HCT116 (cell line): ENCODE results near the gene ALKBH4. TPM values are rescaled to one million over a fixed set of nuclear protein-coding genes. Genes with fewer than 3 reads are reported as not detected.
"Not testable (repeated sequence)": the region's sequence is repeated elsewhere in the genome, so short reads cannot be mapped to it uniquely, and the experiment has no call there.

ENCODE experiments used
- ATAC-seq: fragments of 200-7000 bp; cut with Tn5 transposase; 2 replicates; pipeline ENCODE4 v1.9.1; 2020; ENCODE audit warnings: mild to moderate bottlenecking, moderate library complexity
- BruUV-seq: library from RNA; stranded (reverse); fragments of 400-500 nt; replicated peaks from 2 replicates; lab custom pipeline; 2021; lab: Mats Ljungman, UMichigan
- CTCF ChIA-PET: fragments of 300-600 bp; sonication (Branson Sonifier 250); formaldehyde crosslinking; loops from one replicate; lab custom pipeline; 2021; ENCODE audit warnings: antibody characterized with exemption; lab: Charles Lee
- POLR2A ChIA-PET: fragments of 300-600, 350-600 bp; sonication (Branson Sonifier 250); formaldehyde crosslinking; loops from one replicate; lab custom pipeline; 2021; ENCODE audit warnings: antibody characterized with exemption; lab: Charles Lee
- RAD21 ChIA-PET, 2 experiments: fragments of 300-600 bp; sonication (Branson Sonifier 250); formaldehyde crosslinking; loops; one replicate each; lab custom pipeline; 2023; ENCODE audit warnings: low total read pairs in 2 of 2; ENCODE audit not compliant: uncharacterized antibody in 2 of 2, unreplicated experiment in 2 of 2, low non-redundant PET in 1 of 2; lab: Charles Lee
- DNase-seq: peaks from one replicate; pipeline ENCODE4 v3.0.0-alpha.2; 2010; ENCODE audit warnings: low read depth, low spot score
- H2AFZ ChIP-seq: fragments of 200-600 bp; shearing (Covaris generic), sonication (generic); 2 replicates; pipeline ENCODE4 v1.6.1; 2017; ENCODE audit warnings: low read depth, mixed run types, mixed read lengths, antibody characterized with exemption, low read length; ENCODE audit not compliant: poor library complexity, severe bottlenecking
- H3K27ac ChIP-seq: 2 replicates; pipeline ENCODE4 v1.5.1; 2012; ENCODE audit warnings: low read depth, low read length
- H3K27me3 ChIP-seq: fragments of 200-600 bp; sonication (generic); 2 replicates; pipeline ENCODE4 v1.6.1; 2016; ENCODE audit warnings: mixed run types, low read length, mixed read lengths; ENCODE audit not compliant: insufficient read depth
- H3K36me3 ChIP-seq, 2 experiments: fragments of 200-500 bp in 1 of 2; fragments of 200-600 bp in 1 of 2; sonication (Bioruptor generic) in 1 of 2; sonication (generic) in 1 of 2; 2 replicates each; pipeline versions ENCODE4 v1.5.1 to v1.6.1; 2014 to 2016; ENCODE audit warnings: low read length in 2 of 2, inconsistent platforms in 1 of 2, mixed read lengths in 1 of 2, mixed run types in 1 of 2; ENCODE audit not compliant: insufficient read depth in 2 of 2, control insufficient read depth in 1 of 2
- H3K4me1 ChIP-seq, 2 experiments: fragments of 200-600 bp in 1 of 2; sonication (generic) in 1 of 2; 2 replicates each; pipeline versions ENCODE4 v1.5.1 to v1.6.1; 2012 to 2017; ENCODE audit warnings: low read length in 2 of 2, inconsistent platforms in 1 of 2, mild to moderate bottlenecking in 1 of 2, mixed read lengths in 1 of 2, mixed run types in 1 of 2, moderate library complexity in 1 of 2; ENCODE audit not compliant: insufficient read depth in 2 of 2, control insufficient read depth in 1 of 2
- H3K4me2 ChIP-seq: fragments of 200-600 bp; sonication (generic); 2 replicates; pipeline ENCODE4 v1.6.1; 2017; ENCODE audit warnings: mixed run types, low read length, mixed read lengths
- H3K4me3 ChIP-seq, 2 experiments: fragments of 200-600 bp in 1 of 2; sonication (generic) in 1 of 2; replicated peaks in 1 of 2; 2 replicates each; pipeline ENCODE4 v1.5.1; 2011 to 2016; ENCODE audit warnings: low read length in 2 of 2, control low read depth in 1 of 2, low read depth in 1 of 2, mild to moderate bottlenecking in 1 of 2, mixed read lengths in 1 of 2, mixed run types in 1 of 2
- H3K79me2 ChIP-seq: fragments of 200-600 bp; sonication (generic); 2 replicates; pipeline ENCODE4 v1.6.1; 2017; ENCODE audit warnings: mild to moderate bottlenecking, mixed run types, low read length, moderate library complexity, mixed read lengths; ENCODE audit not compliant: insufficient read depth
- H3K9ac ChIP-seq: fragments of 200-600 bp; sonication (generic); 2 replicates; pipeline ENCODE4 v1.6.1; 2016; ENCODE audit warnings: low read length, mixed read lengths
- H3K9me2 ChIP-seq: fragments of 200-600 bp; sonication (generic), shearing (Covaris generic); 2 replicates; pipeline ENCODE4 v1.6.1; 2017; ENCODE audit warnings: mixed run types, mild to moderate bottlenecking, moderate library complexity; ENCODE audit not compliant: insufficient read depth
- H3K9me3 ChIP-seq, 2 experiments: fragments of 200-500 bp in 1 of 2; fragments of 200-600 bp in 1 of 2; sonication (Bioruptor generic) in 1 of 2; sonication (generic) in 1 of 2; 2 replicates each; pipeline ENCODE4 v1.6.1; 2014 to 2017; ENCODE audit warnings: low read length in 2 of 2, mixed read lengths in 2 of 2, inconsistent platforms in 1 of 2, low read depth in 1 of 2, mild to moderate bottlenecking in 1 of 2, mixed run types in 1 of 2, moderate library complexity in 1 of 2; ENCODE audit not compliant: control insufficient read depth in 1 of 2, insufficient read depth in 1 of 2
- H4K20me1 ChIP-seq: fragments of 200-600 bp; sonication (generic), shearing (Covaris generic); 2 replicates; pipeline ENCODE4 v1.6.1; 2017; ENCODE audit warnings: mixed run types, mild to moderate bottlenecking, moderate library complexity; ENCODE audit not compliant: insufficient read depth
- intact Hi-C: fragments of 100-400 bp; cut with micrococcal nuclease; formaldehyde crosslinking; loops from 2 replicates; pipeline ENCODE4 v1.10.0; 2022
- total RNA-seq: library from RNA; stranded (reverse); gene quantifications from one replicate; pipeline ENCODE4 v1.2.1, GENCODE V29; 2021; ENCODE audit not compliant: unreplicated experiment

Gene ALKBH4
- total RNA-seq, 1 experiment from 2014 or later: 14.9 TPM

DNA sequence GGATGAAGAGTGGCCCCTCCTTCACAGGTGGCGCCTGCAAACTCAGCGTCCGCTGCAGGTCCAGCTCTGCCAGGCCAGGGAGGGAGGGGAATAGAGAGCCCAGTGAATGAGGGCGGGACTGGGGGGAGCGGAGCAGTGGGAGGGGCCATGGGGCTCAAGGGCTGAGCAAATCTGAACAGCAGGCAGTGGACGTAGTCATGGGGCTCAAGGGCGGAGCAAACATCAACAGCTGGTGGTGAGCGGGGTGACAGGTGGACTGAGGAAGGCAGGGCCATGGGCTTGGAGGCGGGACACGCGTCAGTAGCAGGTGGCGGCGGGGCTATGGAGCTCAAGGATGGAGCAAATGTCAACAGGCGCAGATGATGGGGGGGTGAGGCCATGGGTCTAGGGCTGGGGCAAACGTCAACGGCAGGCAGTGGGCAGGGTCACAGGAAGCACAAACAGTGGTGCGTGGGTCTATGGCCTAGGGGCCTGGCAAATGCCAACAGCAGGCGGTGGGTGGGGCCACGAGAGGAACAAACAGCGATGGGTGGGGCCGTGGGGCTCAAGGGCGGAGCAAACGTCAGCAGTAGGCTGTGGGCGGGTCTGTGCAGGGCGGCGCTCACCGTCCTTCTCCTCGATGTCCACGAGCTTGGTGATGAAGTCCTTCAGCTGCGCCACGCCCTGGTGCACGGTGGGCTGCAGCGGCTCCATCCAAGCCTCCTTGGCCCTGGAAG lies 28.7 kb upstream of the ALKBH4 start:
- H2AFZ ChIP-seq, H3K4me3 ChIP-seq, POLR2A ChIA-PET, H3K4me1 ChIP-seq, H4K20me1 ChIP-seq, H3K36me3 ChIP-seq, H3K9ac ChIP-seq, CTCF ChIA-PET, intact Hi-C loops, H3K79me2 ChIP-seq, DNase-seq, H3K27me3 ChIP-seq, BruUV-seq, H3K27ac ChIP-seq, H3K9me3 ChIP-seq, H3K9me2 ChIP-seq, RAD21 ChIA-PET, H3K4me2 ChIP-seq: not testable (repeated sequence)
- ATAC-seq: peak; percentile 61

DNA sequence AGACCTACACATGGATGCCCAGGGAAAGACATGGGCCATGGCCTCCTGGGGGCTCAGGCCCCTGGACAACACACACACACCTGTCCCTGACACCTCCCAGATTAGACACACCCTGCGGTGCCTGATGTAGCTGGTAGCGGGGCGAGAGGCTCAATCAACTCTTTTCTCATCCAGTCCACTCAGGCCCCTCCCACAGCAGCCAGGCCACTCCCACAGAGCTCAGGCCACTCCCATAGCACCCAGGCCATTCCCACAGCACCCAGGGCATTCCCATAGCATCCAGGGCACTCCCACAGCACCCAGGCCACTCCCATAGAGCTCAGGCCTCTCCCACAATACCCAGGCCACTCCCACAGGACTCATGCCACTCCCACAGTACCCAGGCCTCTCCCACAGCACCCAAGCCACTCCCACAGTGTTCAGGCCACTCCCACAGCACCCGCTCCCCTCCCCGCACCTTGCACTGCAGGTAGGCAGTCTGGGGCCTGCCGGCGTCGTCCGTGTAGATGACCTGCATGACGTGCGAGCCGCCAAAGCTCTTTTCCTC lies 25.9 kb upstream of the ALKBH4 start:
- H3K4me1 ChIP-seq, H4K20me1 ChIP-seq, H3K27ac ChIP-seq, BruUV-seq, POLR2A ChIA-PET, H3K27me3 ChIP-seq, H3K9me2 ChIP-seq, H3K4me2 ChIP-seq, H3K4me3 ChIP-seq, DNase-seq, RAD21 ChIA-PET, H2AFZ ChIP-seq, intact Hi-C loops, H3K9me3 ChIP-seq, H3K9ac ChIP-seq, H3K79me2 ChIP-seq, CTCF ChIA-PET, H3K36me3 ChIP-seq: not testable (repeated sequence)
- ATAC-seq: peak; percentile 95

DNA sequence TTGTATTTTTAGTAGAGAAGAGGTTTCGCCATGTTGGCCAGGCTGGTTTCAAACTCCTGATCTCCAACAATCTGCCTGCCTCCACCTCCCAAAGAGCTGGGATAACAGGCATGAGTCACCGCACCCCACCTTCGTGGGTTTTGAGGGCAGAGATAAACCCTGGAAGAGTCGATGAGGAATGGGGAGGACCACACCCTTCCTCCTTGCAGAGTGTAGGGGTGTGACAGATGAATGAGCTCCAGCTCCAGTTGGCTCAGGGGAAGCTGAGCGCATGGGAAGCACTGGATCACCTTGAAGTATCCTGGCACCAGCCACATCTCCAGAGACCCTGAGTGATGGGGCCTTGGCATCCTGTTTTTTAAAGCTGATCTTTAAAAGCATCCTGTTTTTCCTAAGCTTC lies 19.7 kb upstream of the ALKBH4 start:
- H3K27me3 ChIP-seq, H3K4me1 ChIP-seq, BruUV-seq, POLR2A ChIA-PET, H3K4me3 ChIP-seq, H4K20me1 ChIP-seq, CTCF ChIA-PET, H3K9me3 ChIP-seq, H3K36me3 ChIP-seq, H2AFZ ChIP-seq, RAD21 ChIA-PET, DNase-seq, intact Hi-C loops, H3K9me2 ChIP-seq, H3K79me2 ChIP-seq, H3K9ac ChIP-seq, H3K27ac ChIP-seq, H3K4me2 ChIP-seq: not testable (repeated sequence)
- peak; percentile 70 for ATAC-seq

DNA sequence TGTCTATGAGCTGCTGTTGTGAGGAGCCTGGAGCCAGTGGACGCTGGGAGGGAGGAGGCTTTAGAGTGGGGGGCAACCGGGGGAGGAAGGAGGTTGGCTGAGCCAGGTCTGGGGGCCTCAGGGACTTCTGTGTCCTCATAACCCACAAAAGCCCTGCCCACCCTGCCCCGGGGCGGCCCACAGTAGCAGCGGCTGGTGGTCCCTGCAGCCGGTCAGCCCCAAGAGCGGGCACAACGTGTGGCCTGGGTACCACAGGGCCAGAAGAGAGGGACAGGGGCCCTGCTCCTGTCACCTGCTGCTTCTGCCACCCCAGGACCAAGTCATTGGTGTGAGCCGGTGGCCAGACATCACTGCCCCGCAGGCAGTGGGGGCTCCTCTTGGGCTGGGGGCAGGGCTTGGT lies 17.3 kb upstream of the ALKBH4 start:
- H3K4me3 ChIP-seq, H3K9ac ChIP-seq, H3K9me2 ChIP-seq, POLR2A ChIA-PET, H3K9me3 ChIP-seq, BruUV-seq, H3K27ac ChIP-seq, H4K20me1 ChIP-seq, H3K79me2 ChIP-seq, ATAC-seq, DNase-seq, RAD21 ChIA-PET, H3K27me3 ChIP-seq, H3K4me2 ChIP-seq, H2AFZ ChIP-seq, CTCF ChIA-PET, intact Hi-C loops, H3K36me3 ChIP-seq, H3K4me1 ChIP-seq: not testable (repeated sequence)
